C1 segment of cervical spinal cord (tissue), 14 donors: ENCODE measurements around the gene SCML1.
"Not testable (repeated sequence)": the region's sequence is repeated elsewhere in the genome, so short reads cannot be mapped to it uniquely, and the experiment has no call there.

Experiments
- DNase-seq, 14 donors: peaks; one replicate each; lab custom pipeline; 2025; lab: John Stamatoyannopoulos, UW

The SCML1 gene

GRCh38 chrX:17738737-17739535 lies 1.6 kb downstream of the SCML1 start:
- no peak for DNase-seq

GRCh38 chrX:17740137-17741122 lies 3.1 kb downstream of the SCML1 start:
- no peak for DNase-seq

- DNase-seq, result no peak
Measured at GRCh38 chrX:17741123-17741511, 3.8 kb downstream of the SCML1 start.

- DNase-seq, result no peak
Measured at GRCh38 chrX:17743913-17744312, 6.6 kb downstream of the SCML1 start.

- no peak for DNase-seq
Measured at GRCh38 chrX:17744896-17745523, 7.7 kb downstream of the SCML1 start.

GRCh38 chrX:17747692-17748091 lies 10.4 kb downstream of the SCML1 start:
- DNase-seq, result no peak

GRCh38 chrX:17748684-17749083 lies 11.4 kb downstream of the SCML1 start:
- DNase-seq, result no peak

- DNase-seq, result no peak
Measured at GRCh38 chrX:17750436-17750835, 13.1 kb downstream of the SCML1 start.

- no peak for DNase-seq
Measured at GRCh38 chrX:17758382-17758781, 21.1 kb downstream of the SCML1 start.

- peak in 1 of 14 donors; percentile 0 for DNase-seq
Measured at GRCh38 chrX:17759990-17760389, 22.7 kb downstream of the SCML1 start.

- no peak for DNase-seq
Measured at GRCh38 chrX:17767734-17768133, 30.4 kb downstream of the SCML1 start.

GRCh38 chrX:17768997-17769396 lies 31.7 kb downstream of the SCML1 start:
- no peak for DNase-seq

- no peak for DNase-seq
Measured at GRCh38 chrX:17769701-17770269, 32.5 kb downstream of the SCML1 start.

- no peak for DNase-seq
Measured at GRCh38 chrX:17773221-17773876, 36.1 kb downstream of the SCML1 start.

- DNase-seq, result no peak
Measured at GRCh38 chrX:17774053-17774452, 36.8 kb downstream of the SCML1 start.

- no peak for DNase-seq
Measured at GRCh38 chrX:17778997-17779396, 41.7 kb downstream of the SCML1 start.

GRCh38 chrX:17779434-17779833 lies 42.1 kb downstream of the SCML1 start:
- no peak for DNase-seq

GRCh38 chrX:17786554-17787347 lies 49.5 kb downstream of the SCML1 start:
- not testable (repeated sequence) for DNase-seq

- DNase-seq, result no peak
Measured at GRCh38 chrX:17787557-17787956, 50.3 kb downstream of the SCML1 start.

GRCh38 chrX:17788439-17788838 lies 51.1 kb downstream of the SCML1 start:
- DNase-seq, result peak in 3 of 14 donors; percentile 0 to 11 (median 7)
